ENCODE measurements around the gene FADS3.

Gene FADS3

DNA sequence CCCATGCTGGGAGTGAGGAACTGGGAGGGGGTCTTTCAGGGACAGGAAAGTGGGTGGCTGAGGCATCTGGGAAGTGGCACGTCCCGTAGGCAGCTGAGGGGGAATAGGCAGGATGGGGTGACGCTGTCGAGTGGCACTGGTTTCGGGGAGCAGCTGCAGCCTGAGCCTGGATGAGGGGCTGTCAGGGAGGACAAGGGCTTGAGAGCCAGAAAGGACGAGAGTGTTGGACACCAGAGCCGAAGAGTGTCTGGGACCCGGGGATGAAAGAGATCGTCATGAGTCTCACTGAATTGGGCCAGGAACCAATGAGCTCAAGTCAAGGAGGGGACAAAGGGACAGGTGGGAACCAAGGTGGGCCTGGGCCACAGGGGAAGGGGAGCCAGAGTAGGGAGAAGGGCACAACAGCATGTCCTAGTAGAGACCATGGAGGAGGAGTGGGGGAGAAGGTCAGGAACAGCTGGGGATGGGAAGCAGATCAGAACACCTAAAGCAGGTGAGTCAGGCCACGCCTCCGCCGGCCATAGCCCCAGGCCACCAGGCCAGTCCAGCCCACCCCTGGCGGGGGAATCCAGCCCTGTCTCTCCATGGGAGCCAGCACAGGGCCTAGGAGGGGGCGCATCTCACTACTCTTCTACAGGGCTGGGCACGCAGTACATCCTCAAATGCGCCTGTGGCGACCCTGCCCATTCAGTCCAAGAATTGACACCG lies 21.8 kb upstream of the FADS3 start:
- TF ChIP-seq, protein P1, sequence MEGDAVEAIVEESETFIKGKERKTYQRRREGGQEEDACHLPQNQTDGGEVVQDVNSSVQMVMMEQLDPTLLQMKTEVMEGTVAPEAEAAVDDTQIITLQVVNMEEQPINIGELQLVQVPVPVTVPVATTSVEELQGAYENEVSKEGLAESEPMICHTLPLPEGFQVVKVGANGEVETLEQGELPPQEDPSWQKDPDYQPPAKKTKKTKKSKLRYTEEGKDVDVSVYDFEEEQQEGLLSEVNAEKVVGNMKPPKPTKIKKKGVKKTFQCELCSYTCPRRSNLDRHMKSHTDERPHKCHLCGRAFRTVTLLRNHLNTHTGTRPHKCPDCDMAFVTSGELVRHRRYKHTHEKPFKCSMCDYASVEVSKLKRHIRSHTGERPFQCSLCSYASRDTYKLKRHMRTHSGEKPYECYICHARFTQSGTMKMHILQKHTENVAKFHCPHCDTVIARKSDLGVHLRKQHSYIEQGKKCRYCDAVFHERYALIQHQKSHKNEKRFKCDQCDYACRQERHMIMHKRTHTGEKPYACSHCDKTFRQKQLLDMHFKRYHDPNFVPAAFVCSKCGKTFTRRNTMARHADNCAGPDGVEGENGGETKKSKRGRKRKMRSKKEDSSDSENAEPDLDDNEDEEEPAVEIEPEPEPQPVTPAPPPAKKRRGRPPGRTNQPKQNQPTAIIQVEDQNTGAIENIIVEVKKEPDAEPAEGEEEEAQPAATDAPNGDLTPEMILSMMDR (conservative IDR thresholded peaks at IDR 0.05; ENCODE audit: low read depth, low read length), result no peak
- no peak for DNase-seq (ENCODE audit: low read depth)
- H3K4me3 ChIP-seq (ENCODE audit: low read depth, low read length), result no peak overlapping the region

DNA sequence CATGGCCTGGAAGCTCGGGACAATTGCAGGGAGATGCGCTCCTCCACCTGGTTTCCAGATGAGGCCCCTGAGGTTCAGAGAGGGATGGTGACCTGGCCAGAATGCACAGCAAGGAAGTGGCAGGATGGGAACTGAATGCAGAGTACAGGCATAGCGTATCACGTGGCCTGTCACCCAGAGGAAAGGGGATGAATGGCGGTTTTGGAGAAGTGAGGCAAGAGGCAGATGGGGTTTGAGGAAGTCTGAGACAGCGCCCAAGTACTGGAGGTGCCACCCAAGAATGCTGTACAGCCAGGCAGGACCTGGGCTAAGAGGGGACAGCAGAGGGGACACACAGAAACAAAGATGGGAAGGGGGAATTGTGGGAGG lies 21.2 kb upstream of the FADS3 start:
- TF ChIP-seq, protein P1 (conservative IDR thresholded peaks at IDR 0.05; ENCODE audit: low read depth, low read length), result no peak
- no peak overlapping the region for H3K4me3 ChIP-seq (ENCODE audit: low read depth, low read length)
- DNase-seq (ENCODE audit: low read depth), result no peak

DNA sequence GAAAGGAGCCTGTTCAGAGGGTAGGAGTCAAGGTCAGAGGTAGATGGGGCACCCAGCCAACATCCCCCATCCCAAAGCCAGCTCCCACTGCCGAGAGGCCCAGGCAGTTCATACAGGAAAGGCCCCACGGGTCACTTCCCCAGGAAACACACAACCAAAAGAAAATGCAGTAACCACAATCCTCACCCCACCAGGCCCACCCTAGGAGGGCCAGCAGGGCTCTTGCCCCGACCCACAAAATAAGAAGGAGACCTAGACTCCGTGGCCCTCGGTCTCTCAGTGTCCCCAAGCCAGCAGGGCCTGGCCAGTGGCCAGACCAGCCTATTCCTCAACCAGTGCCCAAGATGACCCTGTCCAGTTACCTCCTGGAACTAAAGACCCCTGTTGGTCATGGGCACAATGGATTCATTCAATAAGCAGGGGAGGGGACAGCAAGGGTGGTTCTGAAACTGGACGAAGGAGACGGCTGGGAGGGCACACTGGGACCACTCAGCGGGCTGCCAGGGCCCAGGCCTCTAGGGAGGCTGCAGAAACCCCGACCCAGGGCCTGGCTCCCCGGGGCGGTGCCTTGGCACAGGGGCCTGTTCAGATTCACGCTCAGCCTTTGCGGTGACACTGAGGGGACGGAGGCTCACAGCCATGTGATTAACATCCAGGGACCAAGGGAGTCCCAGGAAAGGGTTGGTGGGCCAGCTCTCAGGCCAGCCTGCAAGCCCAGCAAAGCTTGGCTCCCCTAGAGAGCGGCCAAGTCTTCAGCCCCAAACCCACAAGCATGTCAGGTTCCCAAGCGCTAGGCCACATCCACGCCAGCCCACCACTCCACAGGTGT lies 20.6 kb upstream of the FADS3 start:
- TF ChIP-seq, protein P1 (conservative IDR thresholded peaks at IDR 0.05; ENCODE audit: low read depth, low read length), result no peak
- no peak overlapping the region for H3K4me3 ChIP-seq (ENCODE audit: low read depth, low read length)
- no peak for DNase-seq (ENCODE audit: low read depth)

DNA sequence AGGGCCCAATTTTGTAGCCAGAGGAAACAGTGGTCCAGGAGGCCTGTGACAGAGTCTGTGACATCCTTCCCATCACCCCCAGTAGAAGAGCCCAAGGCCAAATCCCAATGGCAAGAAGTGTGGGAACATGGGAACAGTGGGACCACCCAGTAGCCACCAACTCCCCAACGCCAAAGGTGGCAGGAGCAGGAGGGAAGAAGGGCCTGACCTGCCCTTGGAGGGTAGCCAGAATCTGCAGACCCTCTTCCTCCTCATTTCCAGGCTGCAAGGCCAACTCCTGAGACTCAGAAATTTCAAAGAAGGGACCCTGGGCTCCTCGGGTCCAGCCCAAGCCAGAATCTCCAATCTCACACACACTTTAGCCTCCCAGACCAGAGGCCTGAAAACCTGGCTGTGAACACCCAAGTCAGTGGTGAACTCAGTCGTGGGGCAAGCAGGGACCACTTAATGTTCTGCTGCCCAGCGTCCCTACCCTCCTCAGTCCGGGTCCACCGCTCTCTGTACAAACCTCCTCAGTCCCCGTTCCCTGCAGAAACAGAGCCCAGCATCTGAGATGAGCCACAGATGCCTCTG lies 19.9 kb upstream of the FADS3 start:
- no peak for DNase-seq (ENCODE audit: low read depth)
- TF ChIP-seq, protein P1 (conservative IDR thresholded peaks at IDR 0.05; ENCODE audit: low read depth, low read length), result no peak
- H3K4me3 ChIP-seq (ENCODE audit: low read depth, low read length), result no peak overlapping the region

DNA sequence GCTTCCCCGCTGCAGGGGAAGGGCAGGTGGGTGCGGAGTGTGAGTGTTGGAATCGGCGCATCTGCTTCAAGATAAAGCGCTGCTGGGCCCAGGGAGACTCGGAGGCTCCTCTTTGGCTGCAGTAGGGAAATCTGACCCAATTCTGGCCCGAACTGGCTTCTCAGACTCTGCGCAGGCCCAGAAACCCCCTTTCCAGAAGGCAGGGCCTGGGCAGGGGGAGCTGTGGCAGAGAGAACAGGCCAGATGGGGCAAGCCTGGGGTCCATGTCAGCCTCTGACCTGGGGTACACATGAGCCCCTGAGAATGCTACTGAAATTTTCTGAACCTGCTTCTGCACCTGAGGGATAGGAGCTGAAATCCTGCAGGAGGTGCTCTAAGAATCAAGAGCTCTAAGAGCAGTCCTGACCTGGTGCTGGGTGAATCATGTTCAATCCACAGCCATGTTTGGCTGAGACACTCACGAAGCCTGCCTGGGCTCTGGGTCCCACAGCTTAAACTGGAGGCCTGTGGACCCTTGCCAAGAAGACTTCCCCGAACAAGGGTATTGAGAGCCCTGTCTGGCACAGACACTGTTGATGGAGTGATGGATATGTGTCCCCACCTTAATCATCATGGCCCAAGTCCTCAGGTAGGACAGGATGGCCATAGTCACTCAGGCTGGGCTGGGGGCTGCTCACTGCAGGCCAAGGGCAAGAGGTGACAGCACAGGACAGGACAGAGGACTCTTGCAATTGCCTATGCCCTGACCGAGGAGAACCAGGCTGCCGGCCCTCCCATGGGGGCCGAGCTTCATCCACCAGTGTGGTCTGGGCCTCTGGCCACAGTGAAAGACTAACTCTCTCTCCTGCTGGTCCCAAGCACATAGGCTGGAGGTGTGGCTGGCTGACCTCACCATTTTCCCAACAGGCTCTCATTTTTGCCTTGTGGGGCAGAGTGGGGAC lies 19.1 kb upstream of the FADS3 start:
- DNase-seq (ENCODE audit: low read depth), result no peak
- TF ChIP-seq, protein P1 (conservative IDR thresholded peaks at IDR 0.05; ENCODE audit: low read depth, low read length), result no peak
- no peak overlapping the region for H3K4me3 ChIP-seq (ENCODE audit: low read depth, low read length)

DNA sequence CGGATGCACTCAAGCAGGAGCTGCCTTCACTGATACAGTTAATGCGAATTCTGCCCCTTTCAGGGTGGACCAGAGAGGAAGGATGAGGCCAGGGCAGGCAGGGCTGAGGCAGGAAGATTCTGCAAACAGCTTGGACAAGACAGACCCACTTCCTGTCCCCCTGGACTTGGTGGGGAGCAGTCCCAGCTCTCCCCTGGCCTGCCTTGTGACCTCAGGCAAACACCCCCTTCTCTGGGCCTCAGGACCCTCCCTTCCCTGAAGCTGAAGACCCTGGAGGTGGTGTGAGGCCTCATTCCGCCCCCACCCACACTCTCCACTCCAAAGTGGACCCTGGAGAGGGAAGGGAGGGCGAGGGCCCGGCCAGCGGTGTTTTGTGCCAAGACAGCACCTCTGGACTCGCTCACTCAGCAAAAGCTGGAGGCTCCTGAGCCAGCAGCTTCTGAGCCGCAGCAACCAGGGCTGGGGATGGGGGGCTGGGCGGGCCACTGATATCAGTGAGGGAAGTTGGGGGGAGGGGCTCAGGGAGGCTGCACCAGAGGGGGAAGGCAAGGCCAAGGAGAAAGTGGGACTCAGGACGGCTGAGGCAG lies 17.5 kb upstream of the FADS3 start:
- TF ChIP-seq, protein P1 (conservative IDR thresholded peaks at IDR 0.05; ENCODE audit: low read depth, low read length), result no peak
- no peak overlapping the region for H3K4me3 ChIP-seq (ENCODE audit: low read depth, low read length)
- no peak for DNase-seq (ENCODE audit: low read depth)
